Transverse colon (tissue), 4 donors: ENCODE measurements around the gene GDPD5. TPM values are rescaled to one million over a fixed set of nuclear protein-coding genes. Genes with fewer than 3 reads are reported as not detected.

Experiments
- DNase-seq: peaks from one replicate; pipeline ENCODE4 v3.0.0-alpha.2; 2019
- H3K27ac ChIP-seq, 4 donors: fragments of 200-600 bp; sonication (generic); 2 replicates each; pipeline ENCODE4 v1.5.1; 2016 to 2018; ENCODE audit warnings: inconsistent platforms in 4 of 4
- H3K27me3 ChIP-seq: fragments of 200-600 bp; sonication (generic); 2 replicates; pipeline ENCODE4 v1.5.1; 2017; ENCODE audit warnings: inconsistent platforms
- H3K36me3 ChIP-seq, 4 donors: fragments of 200-600 bp; sonication (generic); 2 replicates each; pipeline ENCODE4 v1.5.1; 2017 to 2019; ENCODE audit warnings: inconsistent platforms in 4 of 4
- H3K4me1 ChIP-seq, 4 donors: fragments of 200-600 bp; sonication (generic); 2 replicates each; pipeline ENCODE4 v1.5.1; 2017 to 2020; ENCODE audit warnings: inconsistent platforms in 4 of 4
- H3K4me3 ChIP-seq, 4 donors: fragments of 200-600 bp; sonication (generic); 1 replicate in 1 of 4; 2 replicates in 3 of 4; pipeline versions ENCODE4 v1.5.1 to v1.6.1; 2017 to 2019; ENCODE audit warnings: inconsistent platforms in 4 of 4
- H3K9me3 ChIP-seq, 2 donors: fragments of 200-600 bp; sonication (generic); 2 replicates each; pipeline ENCODE4 v1.5.1; 2017 to 2019; ENCODE audit warnings: inconsistent platforms in 2 of 2
- EP300 ChIP-seq: sonication (generic); formaldehyde crosslinking; IDR thresholded peaks from one replicate; pipeline ENCODE4 v1.6.1; 2017; ENCODE audit warnings: antibody characterized with exemption, low read depth
- POLR2A ChIP-seq: fragments of 450-650 bp; IDR thresholded peaks from one replicate; pipeline ENCODE4 v1.6.1; 2016; ENCODE audit warnings: antibody characterized with exemption, mild to moderate bottlenecking, moderate library complexity
- POLR2AphosphoS5 ChIP-seq, 3 donors: sonication (generic); formaldehyde crosslinking; IDR thresholded peaks; one replicate each; pipeline ENCODE4 v1.6.1; 2016; ENCODE audit warnings: antibody characterized with exemption in 3 of 3
- WGBS, 2 donors: methylation state at CpG; one replicate each; pipeline ENCODE4 v1.1.5; 2018; ENCODE audit warnings: low coverage in 1 of 2; 5-methylcytosine and 5-hydroxymethylcytosine counted together
- in situ Hi-C, 4 donors: fragments of 200-750 bp; cut with MboI; loops; one replicate each; pipeline versions ENCODE4 v1.15.0 to v1.15.1; 2017; ENCODE audit warnings: low sequenced_read_pairs in 3 of 4, low pct_ligation_motif_present in 1 of 4, low pct_unique_long_range_greater_than_20kb in 1 of 4
- intact Hi-C: fragments of 100-400 bp; cut with DNase I; formaldehyde crosslinking; loops from one replicate; pipeline ENCODE4 v1.15.1; 2023; ENCODE audit warnings: low total_unique reads
- total RNA-seq, 4 donors: library from RNA; depleted of rRNA; stranded (reverse); fragments of >200 nt; gene quantifications; one replicate each; pipeline ENCODE4 v1.1.0, GENCODE V29; 2016
- TF ChIP-seq, protein P1 (sequence below), 5 experiments: fragments of 200-600 bp in 3 of 5; fragments of 450-650 bp in 2 of 5; sonication (generic) in 3 of 5; IDR thresholded peaks; 1 replicate in 2 of 5; 2 replicates in 3 of 5; pipeline ENCODE4 v1.5.1; 2016 to 2017; ENCODE audit warnings: antibody characterized with exemption in 5 of 5, inconsistent platforms in 3 of 5, mild to moderate bottlenecking in 2 of 5, moderate library complexity in 1 of 5

GDPD5 gene
- total RNA-seq, 4 donors from 2014 or later, result 3.7 to 10.1 (median 7.1) TPM; not detected in 1

DNA sequence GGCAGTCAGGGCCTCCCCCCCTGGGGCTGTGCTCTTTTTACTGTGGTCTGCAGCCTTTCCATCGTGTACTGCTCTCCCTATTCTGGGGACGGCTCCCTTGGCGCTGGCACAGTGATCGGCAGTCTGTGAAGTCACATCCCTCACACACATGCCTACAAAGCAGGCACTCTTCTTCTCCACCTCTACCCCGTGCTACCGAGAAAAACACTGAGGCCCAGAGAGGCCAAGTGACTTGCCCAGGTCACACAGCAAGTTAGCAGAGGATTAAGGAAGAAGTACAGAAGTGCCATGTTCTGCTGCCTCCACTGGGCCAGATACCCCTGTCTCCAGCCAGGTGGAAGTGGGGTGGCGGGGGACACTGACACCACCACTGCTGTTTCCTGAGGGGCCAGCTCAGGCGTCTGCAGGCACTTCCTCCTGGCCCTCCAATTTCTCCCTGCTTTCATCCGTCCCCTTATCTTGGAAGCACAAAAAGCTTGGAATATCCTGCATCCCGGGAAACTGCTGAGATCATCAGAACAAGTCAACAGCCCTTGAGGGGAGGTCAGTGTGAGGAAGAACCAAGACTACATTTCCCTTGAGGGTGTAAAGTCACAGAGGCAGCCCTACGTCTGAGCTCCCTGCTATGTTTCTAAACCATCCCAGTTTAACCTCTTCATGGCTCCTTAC, 62.5 kb downstream of the GDPD5 start:
- no peaks in the 10 kb centered on the region for H3K4me1 ChIP-seq
- H3K27me3 ChIP-seq, result no peaks in the 10 kb centered on the region
- WGBS, 2 donors, result 49 to 78% methylated on average over 5 to 11 of the region's 11 CpGs
- H3K9me3 ChIP-seq, result no peaks in the 10 kb centered on the region
- no peak for DNase-seq
- H3K36me3 ChIP-seq, result no peaks in the 10 kb centered on the region
- H3K27ac ChIP-seq, result no peak overlapping the region
- no peak for TF ChIP-seq EP300
- TF ChIP-seq POLR2A, result no peak
- TF ChIP-seq, protein P1, sequence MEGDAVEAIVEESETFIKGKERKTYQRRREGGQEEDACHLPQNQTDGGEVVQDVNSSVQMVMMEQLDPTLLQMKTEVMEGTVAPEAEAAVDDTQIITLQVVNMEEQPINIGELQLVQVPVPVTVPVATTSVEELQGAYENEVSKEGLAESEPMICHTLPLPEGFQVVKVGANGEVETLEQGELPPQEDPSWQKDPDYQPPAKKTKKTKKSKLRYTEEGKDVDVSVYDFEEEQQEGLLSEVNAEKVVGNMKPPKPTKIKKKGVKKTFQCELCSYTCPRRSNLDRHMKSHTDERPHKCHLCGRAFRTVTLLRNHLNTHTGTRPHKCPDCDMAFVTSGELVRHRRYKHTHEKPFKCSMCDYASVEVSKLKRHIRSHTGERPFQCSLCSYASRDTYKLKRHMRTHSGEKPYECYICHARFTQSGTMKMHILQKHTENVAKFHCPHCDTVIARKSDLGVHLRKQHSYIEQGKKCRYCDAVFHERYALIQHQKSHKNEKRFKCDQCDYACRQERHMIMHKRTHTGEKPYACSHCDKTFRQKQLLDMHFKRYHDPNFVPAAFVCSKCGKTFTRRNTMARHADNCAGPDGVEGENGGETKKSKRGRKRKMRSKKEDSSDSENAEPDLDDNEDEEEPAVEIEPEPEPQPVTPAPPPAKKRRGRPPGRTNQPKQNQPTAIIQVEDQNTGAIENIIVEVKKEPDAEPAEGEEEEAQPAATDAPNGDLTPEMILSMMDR (IDR thresholded peaks at IDR 0.05), result no peak
- no peak for TF ChIP-seq POLR2AphosphoS5 (IDR thresholded peaks at IDR 0.05)
- in situ Hi-C loops, result no loop called here
- no peak overlapping the region for H3K4me3 ChIP-seq
- intact Hi-C loops, result no loop called here

DNA sequence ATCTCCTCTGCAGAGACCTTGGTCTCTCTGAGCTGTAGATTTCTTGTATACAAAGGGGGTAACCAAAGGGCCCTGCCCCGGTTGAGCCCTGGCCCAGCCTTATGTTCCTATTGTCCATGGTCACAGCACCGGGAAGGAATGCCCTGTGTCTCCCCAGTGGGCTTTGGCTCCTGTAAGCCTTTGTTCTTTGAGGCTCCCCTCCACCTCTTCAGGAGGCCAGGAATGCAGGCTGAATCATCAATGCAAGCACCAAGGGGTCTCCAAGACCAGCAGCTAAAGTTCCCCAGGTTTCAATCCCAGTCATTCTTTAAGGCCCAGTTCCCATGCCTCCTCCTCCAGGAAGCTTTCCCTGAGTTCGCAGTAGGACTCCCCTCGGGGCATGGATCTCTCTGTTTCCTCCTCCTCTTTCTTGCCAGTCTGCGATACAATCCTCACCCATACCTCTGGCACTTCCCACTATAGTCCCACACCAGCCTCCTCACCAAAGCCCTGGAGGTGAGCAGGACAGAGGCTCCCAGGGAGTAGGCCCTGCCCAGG, 63.6 kb downstream of the GDPD5 start:
- intact Hi-C loops, result no loop called here

DNA sequence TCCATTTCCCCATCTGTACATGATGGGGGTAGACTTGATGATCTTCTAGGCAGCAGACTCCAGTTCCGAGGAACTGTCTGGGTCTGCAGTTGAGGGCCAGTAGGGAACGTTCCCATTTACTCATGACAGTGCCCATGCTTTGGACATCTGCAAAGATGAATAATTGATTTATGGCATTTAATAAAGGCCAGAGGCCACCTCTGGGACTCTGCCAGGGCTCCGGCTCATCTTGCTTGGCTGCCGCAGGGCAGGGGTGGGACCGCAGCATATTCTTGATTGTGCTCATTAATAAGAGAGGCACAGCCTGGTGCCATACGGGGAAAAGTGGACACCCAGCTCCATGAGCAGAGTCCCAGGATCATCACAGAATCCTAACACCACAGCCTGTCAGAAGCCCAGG, 64.6 kb downstream of the GDPD5 start:
- intact Hi-C loops, result no loop called here
- Histone ChIP-seq H3K27ac (no peak overlapping the region), H3K9me3 (no peaks in the 10 kb centered on the region), H3K27me3 (no peaks in the 10 kb centered on the region), H3K4me3 (no peak overlapping the region), H3K4me1 (no peaks in the 10 kb centered on the region), H3K36me3 (no peaks in the 10 kb centered on the region)
- TF ChIP-seq POLR2A (no peak), EP300 (no peak), POLR2AphosphoS5 (IDR thresholded peaks at IDR 0.05) (no peak)
- TF ChIP-seq, protein P1 (IDR thresholded peaks at IDR 0.05), result no peak
- in situ Hi-C loops, result no loop called here
- 88% methylated on average over 6 of the region's 6 CpGs; no CpG with 5 or more reads in 1 of the 2 donors for WGBS, 2 donors
- no peak for DNase-seq

More for the DNA sequence above, 63.6 kb downstream of the GDPD5 start:
- Histone ChIP-seq H3K4me1 (no peaks in the 10 kb centered on the region), H3K27ac (no peak overlapping the region), H3K36me3 (no peaks in the 10 kb centered on the region), H3K4me3 (no peak overlapping the region), H3K9me3 (no peaks in the 10 kb centered on the region), H3K27me3 (no peaks in the 10 kb centered on the region)
- no peak for TF ChIP-seq POLR2A
- in situ Hi-C loops, result no loop called here
- DNase-seq, result no peak
- WGBS, 2 donors, result 82 to 96% methylated on average over 3 to 5 of the region's 5 CpGs

DNA sequence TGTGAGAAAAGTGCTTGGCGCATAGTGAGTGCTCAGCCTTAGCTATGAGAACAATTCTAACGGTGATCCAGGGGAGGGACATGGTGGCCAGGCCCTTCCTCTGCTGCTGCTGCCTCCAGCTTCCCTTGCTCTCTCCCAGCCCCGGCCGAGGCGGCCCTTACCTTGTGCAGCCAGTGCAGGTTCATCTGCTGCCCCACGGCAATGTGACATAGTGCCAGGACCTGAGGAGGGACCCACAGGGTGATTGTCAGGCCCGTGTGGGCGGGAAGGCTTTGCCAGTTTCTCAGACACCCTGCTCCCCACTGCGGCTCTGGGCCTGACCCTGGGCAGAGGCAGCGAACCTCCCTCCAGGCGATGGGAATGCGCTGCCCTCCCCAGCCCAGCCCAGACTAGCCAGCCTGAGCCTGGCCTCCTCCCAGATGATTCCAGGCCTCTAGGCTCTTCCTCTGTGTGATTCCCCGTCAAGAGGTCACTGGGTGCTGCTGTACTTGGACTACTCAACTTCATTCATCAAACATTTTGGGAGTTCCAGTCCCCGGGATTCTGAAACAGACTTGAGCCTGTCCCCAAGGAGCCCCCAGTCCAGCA, 69.1 kb downstream of the GDPD5 start:
- H3K4me3 ChIP-seq, result no peak overlapping the region
- TF ChIP-seq EP300, result no peak
- TF ChIP-seq POLR2A, result no peak
- TF ChIP-seq, protein P1 (IDR thresholded peaks at IDR 0.05), result no peak
- TF ChIP-seq POLR2AphosphoS5 (IDR thresholded peaks at IDR 0.05), result no peak
- DNase-seq, result no peak
- in situ Hi-C loops, result no loop called here
- H3K27me3 ChIP-seq, result no peaks in the 10 kb centered on the region
- H3K36me3 ChIP-seq, result no peaks in the 10 kb centered on the region
- no peak overlapping the region for H3K27ac ChIP-seq
- H3K9me3 ChIP-seq, result no peaks in the 10 kb centered on the region
- no peaks in the 10 kb centered on the region for H3K4me1 ChIP-seq
- intact Hi-C loops, result no loop called here
- WGBS, 2 donors, result 83 to 90% methylated on average over 2 to 12 of the region's 14 CpGs
